GM12878 (cell line): Measurements from ENCODE around the gene TP63. TPM values are rescaled to one million over a fixed set of nuclear protein-coding genes. Genes with fewer than 3 reads are reported as not detected.

ENCODE experiments used
- ATAC-seq: fragments of 200-7000 bp; cut with Tn5 transposase; 3 replicates; pipeline ENCODE4 v1.9.1; 2020; ENCODE audit warnings: mild to moderate bottlenecking, moderate library complexity
- BruUV-seq: library from RNA; stranded (reverse); fragments of 400-500 nt; replicated peaks from 2 replicates; lab custom pipeline; 2021; lab: Mats Ljungman, UMichigan
- CTCF ChIA-PET: fragments of 300-600 bp; sonication (Branson Sonifier 250); formaldehyde crosslinking; extraction: SDS; loops from one replicate; lab custom pipeline; 2021; ENCODE audit warnings: inconsistent platforms; lab: Yijun Ruan, JAX
- POLR2A ChIA-PET: fragments of 350-600 bp; formaldehyde crosslinking; extraction: SDS; loops from one replicate; lab custom pipeline; 2021; ENCODE audit warnings: inconsistent platforms; lab: Charles Lee
- RAD21 ChIA-PET: fragments of 300-600 bp; sonication (Branson Sonifier 250); formaldehyde crosslinking; loops from one replicate; lab custom pipeline; 2023; ENCODE audit warnings: antibody characterized with exemption; ENCODE audit not compliant: unreplicated experiment; lab: Charles Lee
- SMC1A ChIA-PET: fragments of 300-600 bp; sonication (Branson Sonifier 250); formaldehyde crosslinking; loops from one replicate; lab custom pipeline; 2023; ENCODE audit not compliant: unreplicated experiment, uncharacterized antibody; lab: Charles Lee
- DNase-seq: peaks from one replicate; pipeline ENCODE4 v3.0.0-alpha.2; 2011; ENCODE audit warnings: low read depth, low spot score
- FAIRE-seq: peaks from 3 replicates; lab custom pipeline; 2011; peaks lifted over from hg19 to GRCh38; lab: Jason Lieb, UNC
- H2AFZ ChIP-seq: 2 replicates; pipeline ENCODE4 v1.6.0; 2011; ENCODE audit warnings: low read depth, low read length, control low read depth; ENCODE audit not compliant: control insufficient read depth
- H3K27ac ChIP-seq: 2 replicates; pipeline ENCODE4 v1.5.1; 2011; ENCODE audit warnings: control low read depth; ENCODE audit not compliant: control insufficient read depth, insufficient read depth
- H3K27me3 ChIP-seq, 2 experiments: replicated peaks in 1 of 2; 2 replicates each; pipeline versions ENCODE4 v1.6.0 to v1.6.1; 2011; ENCODE audit warnings: low read length in 1 of 2; ENCODE audit not compliant: control insufficient read depth in 2 of 2, insufficient read depth in 2 of 2
- H3K36me3 ChIP-seq, 2 experiments: 2 replicates each; pipeline ENCODE4 v1.5.1; 2011; ENCODE audit warnings: low read length in 1 of 2; ENCODE audit not compliant: control insufficient read depth in 2 of 2, insufficient read depth in 2 of 2
- H3K4me1 ChIP-seq: 2 replicates; pipeline ENCODE4 v1.6.1; 2011; ENCODE audit warnings: mild to moderate bottlenecking, low read length, moderate library complexity, mixed read lengths; ENCODE audit not compliant: control insufficient read depth, insufficient read depth
- H3K4me2 ChIP-seq: 2 replicates; pipeline ENCODE4 v1.6.0; 2011; ENCODE audit warnings: control low read depth; ENCODE audit not compliant: control insufficient read depth, insufficient read depth
- H3K4me3 ChIP-seq: fragments of 200-600 bp; sonication (generic); 2 replicates; pipeline ENCODE4 v1.5.1; 2016
- H3K79me2 ChIP-seq: 2 replicates; pipeline ENCODE4 v1.6.0; 2011; ENCODE audit warnings: low read length; ENCODE audit not compliant: control insufficient read depth, insufficient read depth
- H3K9ac ChIP-seq: 2 replicates; pipeline ENCODE4 v1.8.0; 2011; ENCODE audit warnings: low read length, control low read depth, mixed read lengths; ENCODE audit not compliant: control insufficient read depth, insufficient read depth
- H3K9me3 ChIP-seq: replicated peaks from 3 replicates; pipeline ENCODE4 v1.5.1; 2011; ENCODE audit warnings: mild to moderate bottlenecking, low read length; ENCODE audit not compliant: control insufficient read depth, insufficient read depth
- H4K20me1 ChIP-seq: 2 replicates; pipeline ENCODE4 v1.6.0; 2011; ENCODE audit not compliant: control insufficient read depth, insufficient read depth
- ELK1 ChIP-seq: IDR thresholded peaks from 2 replicates; pipeline ENCODE4 v1.6.1; 2012; ENCODE audit warnings: low read depth, low read length, improper control_type of control experiment
- EP300 ChIP-seq, 2 experiments: fragments of 150-350 bp in 1 of 2; IDR thresholded peaks; 2 replicates each; pipeline ENCODE4 v1.6.1; 2011 to 2012; ENCODE audit warnings: low read depth in 2 of 2, low read length in 2 of 2, borderline replicate concordance in 1 of 2, improper control_type of control experiment in 1 of 2, inconsistent platforms in 1 of 2; ENCODE audit not compliant: control insufficient read depth in 1 of 2
- KDM1A ChIP-seq: fragments of 200-600 bp; sonication (generic); IDR thresholded peaks from 2 replicates; pipeline ENCODE4 v1.6.1; 2016; ENCODE audit warnings: borderline replicate concordance
- NFYA ChIP-seq: IDR thresholded peaks from 2 replicates; pipeline ENCODE4 v1.6.1; 2011; ENCODE audit warnings: low read depth, mild to moderate bottlenecking, low read length, improper control_type of control experiment, borderline replicate concordance
- NRF1 ChIP-seq: conservative IDR thresholded peaks from 2 replicates; pipeline ENCODE4 v1.6.1; 2011; ENCODE audit warnings: mild to moderate bottlenecking, low read depth, low read length, improper control_type of control experiment
- POLR2A ChIP-seq: IDR thresholded peaks from 2 replicates; pipeline ENCODE4 v1.6.1; 2011; ENCODE audit warnings: low read depth, mild to moderate bottlenecking, low read length
- RELA ChIP-seq: fragments of 450-650 bp; IDR thresholded peaks from 2 replicates; pipeline ENCODE4 v1.8.0; 2014; ENCODE audit warnings: borderline replicate concordance; ENCODE audit not compliant: partially characterized antibody
- SMAD5 ChIP-seq: IDR thresholded peaks from 2 replicates; pipeline ENCODE4 v1.6.1; 2016; ENCODE audit warnings: antibody characterized with exemption, low read depth
- SREBF1 ChIP-seq: IDR thresholded peaks from 2 replicates; pipeline ENCODE4 v1.6.1; 2012; ENCODE audit warnings: mild to moderate bottlenecking, low read length
- ZBED1 ChIP-seq: IDR thresholded peaks from 2 replicates; pipeline ENCODE4 v1.6.1; 2016; ENCODE audit warnings: borderline replicate concordance
- WGBS: methylation state at CpG from one replicate; pipeline ENCODE4 v1.1.6; 2016; ENCODE audit warnings: low lambda C conversion rate; ENCODE audit not compliant: insufficient replicate concordance, insufficient coverage; ENCODE audit errors: missing lambda C conversion rate; 5-methylcytosine and 5-hydroxymethylcytosine counted together
- in situ Hi-C: fragments of 300-500 bp; cut with MboI; formaldehyde crosslinking; loops from 9 replicates; pipeline ENCODE4 v1.14.3; 2018; ENCODE audit warnings: mixed read lengths
- intact Hi-C: fragments of 100-400 bp; cut with micrococcal nuclease; formaldehyde crosslinking; loops from one replicate; pipeline ENCODE4 v1.14.2; 2022; ENCODE audit not compliant: unreplicated experiment
- polyA plus RNA-seq, 11 experiments: library from polyadenylated mRNA; depleted of rRNA in 4 of 11; unstranded in 6 of 11; stranded (reverse) in 5 of 11; fragments of >200 nt; fragmentation: Nextera tagmentation in 4 of 11; fragmentation: Illumina TruSeq in 1 of 11; extraction: Ambion mirVana in 4 of 11; extraction: Trizol in 1 of 11; gene quantifications; 1 replicate in 1 of 11; 2 replicates in 10 of 11; pipeline versions ENCODE4 v1.2.1 to v1.2.3, GENCODE V29; 2011 to 2016; ENCODE audit warnings: inconsistent platforms in 2 of 11, missing spikeins in 2 of 11, low read depth in 1 of 11
- total RNA-seq, 4 experiments: library from RNA; depleted of rRNA in 3 of 4; stranded (reverse); fragments of >200 nt in 3 of 4; fragmentation: Illumina TruSeq in 1 of 4; extraction: Trizol in 1 of 4; gene quantifications; 2 replicates each; pipeline versions ENCODE4 v1.2.1 to v1.2.3, GENCODE V29; 2013 to 2021

Gene TP63
- total and polyA plus RNA-seq, 10 of the 15 experiments (the other 5 are each of a cell fraction or from before 2014, with no cell fraction given), result 1.4 to 10.8 (median 6.2) TPM

- no peak for TF ChIP-seq ELK1
- TF ChIP-seq SREBF1, result no peak
- TF ChIP-seq RELA, result no peak
These were observed 211.8 kb downstream of the TP63 start (continued) for GRCh38 chr3:189842681-189843602.

DNA sequence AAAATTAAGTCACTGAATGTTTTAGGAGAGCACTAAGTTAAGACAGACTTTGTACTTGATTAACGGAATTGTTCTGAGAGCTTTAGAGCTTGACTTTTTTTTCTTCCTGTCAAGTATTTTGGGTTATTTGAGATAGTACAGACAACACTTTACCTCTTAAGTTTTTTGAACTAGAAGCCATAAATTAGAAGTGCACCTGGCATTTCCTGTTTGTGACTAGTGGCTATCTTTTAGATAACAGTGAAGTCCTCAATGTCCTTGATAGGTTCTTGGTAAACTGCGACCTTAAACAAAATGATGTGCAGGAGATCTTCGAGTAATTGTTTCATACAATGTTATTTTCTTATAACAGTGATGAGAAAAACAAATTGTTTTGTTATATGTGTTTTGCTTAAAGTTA, 213.9 kb downstream of the TP63 start:
- FAIRE-seq (no peak), DNase-seq (no peak), ATAC-seq (no peak)
- TF ChIP-seq POLR2A (no peak), NRF1 (no peak), EP300 (IDR thresholded peaks at IDR 0.05; ENCODE audit: borderline replicate concordance in 1 of 2, control insufficient read depth in 1 of 2, low read depth in 2 of 2, low read length in 2 of 2) (no peak), SMAD5 (no peak), NFYA (no peak), ZBED1 (no peak), KDM1A (no peak)
- Histone ChIP-seq H4K20me1 (no peaks in the 10 kb centered on the region), H3K79me2 (no peaks in the 10 kb centered on the region), H3K27me3 (no peaks in the 10 kb centered on the region), H3K36me3 (no peaks in the 10 kb centered on the region), H3K4me1 (no peaks in the 10 kb centered on the region), H3K27ac (no peak overlapping the region), H3K9ac (no peak overlapping the region), H3K4me2 (no peak overlapping the region), H3K9me3 (no peaks in the 10 kb centered on the region), H3K4me3 (no peak overlapping the region), H2AFZ (no peak overlapping the region)
- RAD21 ChIA-PET, result no interaction called here
- in situ Hi-C loops (no loop called here), intact Hi-C loops (no loop called here)
- CTCF ChIA-PET, result no interaction called here
- SMC1A ChIA-PET, result interaction anchor here (1.0 kb wide), 1 partner anchor 20 kb away, joined by 3 read pairs; no protein-coding TSS in a partner anchor
- 98% methylated on average over 3 of the region's 3 CpGs for WGBS
- no TSS peak for BruUV-seq
- POLR2A ChIA-PET, result no interaction called here
